Frontal cortex (tissue), 4 donors: Measurements from ENCODE around the gene HRCT1. TPM values are rescaled to one million over a fixed set of nuclear protein-coding genes. Genes with fewer than 3 reads are reported as not detected.
A peak's percentile ranks its signal among the peaks of the same experiment; 100 is the strongest.
"Not testable (repeated sequence)": the region's sequence is repeated elsewhere in the genome, so short reads cannot be mapped to it uniquely, and the experiment has no call there.

ENCODE experiments used
- DNase-seq, 2 donors: peaks; one replicate each; pipeline ENCODE4 v3.0.0; 2012; ENCODE audit warnings: low spot score in 2 of 2
- FAIRE-seq: peaks from 2 replicates; lab custom pipeline; 2012; peaks lifted over from hg19 to GRCh38; lab: Jason Lieb, UNC
- total RNA-seq: library from RNA; depleted of rRNA; stranded (reverse); fragments of >200 nt; gene quantifications from one replicate; pipeline ENCODE4 v1.2.3, GENCODE V29; 2014
- donor health status: control.
- donor health status: control.
- donor health status: control.

Gene HRCT1
- total RNA-seq, 1 donor from 2014 or later: 0.82 TPM

DNA sequence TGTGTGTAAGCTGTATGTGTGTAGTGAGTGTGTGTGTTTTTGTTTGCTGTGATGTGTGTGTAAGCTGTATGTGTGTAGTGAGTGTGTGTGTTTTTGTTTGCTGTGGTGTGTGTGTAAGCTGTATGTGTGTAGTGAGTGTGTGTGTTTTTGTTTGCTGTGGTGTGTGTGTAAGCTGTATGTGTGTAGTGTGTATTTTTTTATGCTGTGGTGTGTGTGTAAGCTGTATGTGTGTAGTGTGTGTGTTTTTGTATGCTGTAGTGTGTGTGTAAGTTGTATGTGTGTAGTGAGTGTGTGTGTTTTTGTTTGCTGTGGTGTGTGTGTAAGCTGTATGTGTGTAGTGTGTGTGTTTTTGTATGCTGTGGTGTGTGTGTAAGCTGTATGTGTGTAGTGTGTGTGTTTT is 7.4 kb downstream of the HRCT1 start:
- not testable (repeated sequence) for FAIRE-seq, DNase-seq

DNA sequence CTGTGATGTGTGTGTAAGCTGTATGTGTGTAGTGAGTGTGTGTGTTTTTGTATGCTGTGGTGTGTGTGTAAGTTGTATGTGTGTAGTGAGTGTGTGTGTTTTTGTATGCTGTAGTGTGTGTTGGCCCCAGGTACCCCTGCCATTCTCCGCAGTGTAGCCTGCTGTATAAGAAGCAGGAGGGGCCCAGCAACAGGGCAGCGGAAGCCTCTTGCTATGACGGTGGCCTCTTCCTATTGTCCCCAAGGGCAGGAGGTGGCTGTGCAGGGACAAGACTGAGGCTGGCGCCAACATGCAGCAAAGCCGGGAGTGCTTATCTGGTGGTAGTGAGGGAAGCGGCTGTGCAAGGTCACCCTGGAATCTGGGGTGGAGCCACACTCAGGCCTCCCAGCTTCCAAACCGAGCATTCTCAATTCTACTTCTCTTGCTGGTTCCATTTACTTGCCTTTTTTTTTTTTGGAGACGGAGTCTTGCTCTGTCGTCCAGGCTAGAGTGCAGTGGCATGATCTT is 8.4 kb downstream of the HRCT1 start:
- DNase-seq (no peak), FAIRE-seq (peak; percentile 98)

DNA sequence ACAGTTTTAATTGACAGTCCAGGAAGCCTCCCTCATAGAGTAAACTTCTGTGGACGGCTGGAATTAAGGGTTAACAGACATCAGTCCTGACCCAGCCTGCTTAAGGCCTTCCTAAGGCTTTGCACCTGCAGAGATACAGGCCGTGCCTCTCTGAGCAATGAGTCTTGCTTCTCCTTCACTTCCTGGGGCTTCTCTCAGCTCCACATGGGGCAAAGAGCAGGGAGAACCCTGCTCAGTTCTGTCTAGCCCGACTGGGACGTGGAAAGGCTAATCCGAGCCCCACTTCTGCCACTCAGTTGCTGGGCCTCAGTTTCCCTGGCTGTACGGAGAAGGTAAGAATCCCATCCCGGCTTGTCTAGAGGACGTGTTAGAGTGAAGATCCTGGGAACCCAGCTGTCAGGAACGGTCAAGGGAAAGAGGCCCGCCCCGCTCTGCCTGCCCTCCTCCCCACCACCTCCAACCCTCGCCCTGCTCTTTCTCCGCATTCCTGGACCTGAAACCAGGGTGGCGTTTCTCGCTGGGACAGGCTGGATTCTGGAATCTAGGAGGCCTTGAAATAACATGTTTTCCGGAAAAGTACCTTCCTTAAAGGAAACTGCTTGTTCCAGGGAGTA is 9.8 kb downstream of the HRCT1 start:
- DNase-seq (no peak), FAIRE-seq (no peak)

DNA sequence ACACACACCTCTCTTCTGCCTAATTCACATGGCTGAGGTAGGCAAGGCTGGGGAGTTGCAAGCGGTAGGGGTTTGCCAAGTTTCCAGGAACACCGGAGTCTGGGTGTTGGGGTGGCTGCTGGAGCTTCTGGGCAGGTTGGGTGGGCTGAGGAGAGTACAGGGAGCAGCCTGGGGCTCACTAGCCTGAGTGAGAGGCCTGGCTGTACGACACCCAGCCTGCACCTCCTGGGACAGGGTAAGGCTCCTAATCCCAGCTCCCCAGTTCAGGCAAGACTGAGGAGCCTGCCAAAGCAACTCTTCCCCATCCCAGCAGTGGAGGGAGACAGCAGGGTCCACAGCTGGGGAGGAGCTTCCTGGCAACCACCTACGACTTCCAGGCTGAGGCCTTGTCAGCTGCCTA is 11.3 kb downstream of the HRCT1 start:
- FAIRE-seq (no peak), DNase-seq (no peak)

- FAIRE-seq: no peak
- DNase-seq: no peak
Observed at GRCh38 chr9:35918780-35919179, 12.8 kb downstream of the HRCT1 start.

DNA sequence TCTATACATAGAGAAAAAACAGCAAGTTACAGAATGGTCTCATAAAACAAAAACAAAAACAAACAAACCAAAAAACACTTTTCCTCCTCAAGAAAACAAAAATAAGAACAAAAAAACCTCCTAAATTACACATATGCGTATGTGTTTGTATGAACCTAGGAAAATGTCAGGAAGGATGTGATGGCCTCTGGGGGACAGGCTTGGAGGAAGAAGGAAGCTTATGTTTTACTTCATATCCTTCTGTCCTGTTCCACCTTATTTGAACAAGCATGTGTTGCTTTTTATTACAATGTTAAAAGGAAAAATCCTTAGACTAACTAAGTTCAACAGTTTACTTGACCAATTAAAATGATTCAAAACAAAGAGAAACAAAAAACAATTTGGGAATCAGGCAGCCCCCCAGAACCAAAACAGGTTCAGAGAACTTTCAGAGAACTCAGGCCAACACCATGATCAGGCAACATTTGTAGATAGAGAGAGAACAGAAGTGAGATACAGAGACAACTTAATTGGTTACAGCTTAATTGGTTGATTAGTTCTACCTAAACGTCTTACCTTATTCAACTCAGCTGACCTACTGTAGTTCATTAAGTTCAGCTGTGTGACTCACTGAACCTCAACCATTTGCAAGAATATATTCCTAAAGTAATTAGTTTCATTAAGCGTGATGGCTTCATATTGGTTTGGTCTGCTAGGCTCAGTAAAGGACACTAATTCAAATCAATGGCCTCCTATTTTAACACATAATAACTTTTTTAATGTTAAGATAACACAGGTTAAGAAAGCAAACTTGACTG is 13.4 kb downstream of the HRCT1 start:
- DNase-seq (no peak), FAIRE-seq (no peak)

GRCh38 chr9:35920051-35920620 is 14.1 kb downstream of the HRCT1 start:
- DNase-seq: no peak
- FAIRE-seq: no peak

- FAIRE-seq: no peak
- no peak for DNase-seq
Observed at GRCh38 chr9:35923598-35923926, 17.6 kb downstream of the HRCT1 start.

GRCh38 chr9:35923927-35924763 is 18.1 kb downstream of the HRCT1 start:
- FAIRE-seq (no peak), DNase-seq (no peak)

DNA sequence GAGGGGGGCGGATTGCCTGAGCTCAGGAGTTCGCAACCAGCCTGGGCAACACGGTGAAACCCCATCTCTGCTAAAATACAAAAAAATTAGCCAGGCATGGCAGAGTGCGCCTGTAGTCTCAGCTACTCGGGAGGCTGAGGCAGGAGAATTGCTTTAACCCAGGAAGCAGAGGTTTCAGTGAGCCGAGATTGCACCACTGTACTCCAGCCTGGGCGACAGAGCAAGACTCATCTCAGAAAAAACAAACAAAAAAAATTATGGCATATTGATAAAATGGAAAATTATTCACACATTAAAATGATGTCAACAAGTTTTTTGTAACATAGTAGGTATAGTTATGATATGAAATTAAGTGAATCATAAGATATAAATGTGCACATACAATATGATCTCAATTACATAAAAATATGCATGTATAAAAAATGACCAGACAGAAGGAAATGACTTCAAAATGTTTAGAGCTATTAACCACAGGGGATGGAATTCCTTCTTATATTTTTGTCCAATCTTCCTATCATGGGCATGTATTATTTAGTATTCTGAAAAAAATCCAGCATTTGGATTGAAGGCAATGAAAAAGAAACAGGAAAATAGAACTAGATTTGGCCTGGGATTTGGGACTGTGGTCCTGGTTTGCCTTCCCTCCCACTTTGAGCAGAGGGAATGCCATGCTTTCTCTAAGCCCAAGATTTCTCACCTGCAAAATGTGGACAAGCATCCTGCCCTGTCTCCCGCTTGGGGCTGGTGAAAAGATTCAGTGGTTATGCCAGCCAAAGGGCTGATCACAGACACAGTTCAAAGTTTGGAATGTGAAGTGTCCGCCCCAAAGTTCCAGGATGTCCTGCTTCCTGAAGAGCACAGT is 22.8 kb downstream of the HRCT1 start:
- no peak for FAIRE-seq
- DNase-seq: no peak

DNA sequence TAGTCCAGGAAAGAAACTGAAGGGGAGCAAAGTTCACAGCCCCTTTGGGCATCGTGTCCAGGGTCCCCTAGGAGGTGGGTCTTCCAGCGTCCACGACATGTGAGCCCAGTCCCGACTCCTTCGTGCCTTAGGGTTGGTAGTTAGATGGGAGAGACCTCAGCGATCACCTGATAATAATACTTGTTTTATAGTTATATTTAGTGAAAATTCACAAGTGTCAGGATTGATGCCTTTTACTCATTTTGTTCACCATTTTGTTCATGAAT is 23.4 kb downstream of the HRCT1 start:
- FAIRE-seq (no peak), DNase-seq (no peak)

DNA sequence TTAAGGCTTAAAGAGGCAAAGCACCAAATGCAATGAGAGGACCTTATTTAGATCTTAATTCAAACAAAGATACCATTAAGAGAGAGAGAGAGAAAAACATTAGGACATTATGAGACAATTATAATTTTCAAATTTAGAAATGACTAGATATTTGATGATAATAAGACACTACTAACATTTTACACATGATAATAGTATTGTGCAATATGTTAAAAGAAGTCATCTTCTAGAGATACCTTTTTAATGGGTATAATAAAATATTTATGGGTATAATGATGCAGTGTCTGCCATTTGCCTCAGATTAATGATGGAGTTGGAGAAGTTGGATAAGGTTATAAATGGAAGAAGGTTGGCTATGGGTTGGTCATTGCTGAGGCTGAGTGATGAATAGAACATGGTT is 24.5 kb downstream of the HRCT1 start:
- FAIRE-seq (no peak), DNase-seq (no peak)

DNA sequence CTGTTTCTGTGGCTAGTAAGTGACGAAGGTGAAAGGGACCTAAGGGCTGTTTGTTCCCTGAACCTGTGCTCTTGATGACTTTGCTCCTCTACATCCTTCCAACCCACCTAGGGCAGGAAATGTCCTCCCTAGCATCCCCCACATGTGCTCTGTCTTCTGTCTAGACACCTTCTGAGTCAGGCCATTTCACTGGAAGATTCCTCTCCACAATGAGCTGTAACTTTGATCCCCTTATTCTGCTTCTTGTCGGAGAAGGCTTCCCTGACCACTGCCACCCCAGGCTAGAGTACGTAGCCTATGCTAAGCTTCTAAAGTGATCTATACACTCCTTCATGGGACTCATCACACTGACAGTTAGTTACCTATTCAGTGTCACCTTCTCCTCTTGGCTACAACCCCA is 25.0 kb downstream of the HRCT1 start:
- FAIRE-seq (no peak), DNase-seq (no peak)

DNA sequence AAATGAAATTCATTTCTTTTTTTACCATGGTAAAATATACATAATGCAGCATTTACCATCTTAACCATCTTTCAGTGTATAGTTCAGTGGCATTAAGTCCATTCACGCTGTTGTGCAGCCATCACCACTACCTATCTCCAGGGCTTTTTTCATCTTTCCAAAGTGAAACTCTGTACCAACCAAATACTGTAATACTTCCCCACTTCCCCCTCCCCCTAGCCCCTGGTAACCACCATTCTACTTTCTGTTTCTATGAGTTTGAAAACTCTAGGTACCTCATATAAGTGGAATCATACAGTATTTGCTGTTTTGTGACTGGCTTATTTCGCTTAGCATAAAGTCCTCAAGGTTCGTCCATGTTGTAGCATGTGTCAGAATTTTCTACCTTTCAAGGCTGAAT is 26.7 kb downstream of the HRCT1 start:
- DNase-seq (no peak), FAIRE-seq (no peak)

DNA sequence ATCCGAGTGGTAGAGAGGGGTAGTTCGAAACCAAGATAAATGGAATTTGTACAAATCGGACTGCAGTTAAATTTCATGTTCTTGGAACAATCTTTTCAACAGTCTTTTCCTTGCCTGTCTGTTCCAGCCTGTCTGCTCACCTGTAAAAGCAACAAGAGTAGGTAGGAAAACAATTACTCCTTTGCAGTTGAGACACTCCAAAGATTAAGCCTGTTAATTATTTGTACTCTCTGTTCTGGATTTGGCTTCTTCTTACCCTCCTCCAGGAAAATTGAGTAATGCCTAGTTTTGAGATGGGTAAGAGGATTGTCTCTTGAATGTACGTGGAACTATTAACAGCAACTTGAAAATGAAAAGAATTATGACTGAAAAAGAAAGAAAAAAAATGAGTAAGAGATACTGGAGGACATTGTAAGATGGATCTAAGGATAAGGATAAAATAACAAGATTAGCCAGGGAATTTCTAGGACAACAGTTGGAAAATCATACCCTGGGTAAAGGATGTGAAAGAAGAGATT is 27.6 kb downstream of the HRCT1 start:
- FAIRE-seq (no peak), DNase-seq (no peak)

- not testable (repeated sequence) for FAIRE-seq
Observed at GRCh38 chr9:35934069-35934468, 28.1 kb downstream of the HRCT1 start.

DNA sequence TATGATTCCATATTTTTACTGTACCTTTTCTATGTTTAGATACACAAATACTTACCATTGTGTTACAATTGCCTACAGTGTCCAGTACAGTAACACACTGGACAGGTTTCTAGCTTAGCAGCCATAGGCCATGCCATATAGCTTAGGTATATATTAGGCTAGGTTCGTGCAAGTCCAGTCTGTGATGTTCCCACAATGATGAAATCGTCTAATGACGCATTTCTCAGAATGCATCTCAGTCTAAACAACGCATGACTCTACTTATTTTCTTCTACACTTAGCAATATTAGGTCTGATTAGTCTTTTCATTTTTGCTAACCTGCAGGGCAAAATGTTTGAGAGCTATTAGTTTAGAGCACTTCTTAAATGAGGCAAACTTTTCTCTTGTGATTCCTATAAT is 29.3 kb downstream of the HRCT1 start:
- no peak for DNase-seq

More at GRCh38 chr9:35934069-35934468, 28.1 kb downstream of the HRCT1 start:
- not testable (repeated sequence) for DNase-seq

DNA sequence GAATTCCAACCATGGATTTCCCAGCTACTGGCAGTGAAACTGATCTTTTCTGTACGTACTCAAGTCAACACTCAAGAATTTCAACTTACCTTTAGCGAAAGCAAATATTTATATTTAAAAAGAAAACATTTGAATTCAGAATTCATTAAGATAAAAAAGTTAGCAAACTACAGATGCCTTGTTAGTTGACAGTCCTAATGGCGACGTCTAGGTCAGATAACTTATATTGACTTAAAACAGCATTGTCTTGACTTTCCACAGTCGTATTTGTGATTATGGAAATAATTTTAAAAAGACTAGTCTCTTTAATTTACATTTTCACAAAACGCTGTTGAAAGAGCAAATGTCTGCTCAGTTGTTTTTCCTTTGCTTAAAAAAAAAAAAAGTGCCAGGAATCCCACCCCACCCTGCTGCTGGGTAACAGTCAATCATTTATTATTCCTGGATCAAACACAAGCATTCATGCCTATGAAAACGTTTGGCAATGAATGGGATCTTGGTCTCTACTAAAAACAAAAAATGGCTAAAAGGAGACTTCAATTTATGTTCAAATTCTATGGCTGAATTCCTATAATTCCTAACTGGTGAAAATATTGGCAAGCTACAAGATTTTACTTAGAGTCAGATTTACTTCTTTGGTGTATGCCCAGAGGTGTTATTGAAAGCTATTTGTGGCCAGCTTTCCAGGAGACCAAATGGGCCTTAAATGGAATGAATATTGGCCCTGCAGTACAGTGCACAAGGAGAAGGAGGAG is 29.9 kb downstream of the HRCT1 start:
- no peak for FAIRE-seq

More for the DNA sequence above, 29.3 kb downstream of the HRCT1 start:
- FAIRE-seq: no peak

GRCh38 chr9:35937227-35937626 is 31.2 kb downstream of the HRCT1 start:
- FAIRE-seq (no peak), DNase-seq (no peak)

More for the DNA sequence above, 29.9 kb downstream of the HRCT1 start:
- no peak for DNase-seq
